ENCODE measurements around the gene MAGEA9. TPM values are rescaled to one million over a fixed set of nuclear protein-coding genes. Genes with fewer than 3 reads are reported as not detected.

MAGEA9 gene, protein sequence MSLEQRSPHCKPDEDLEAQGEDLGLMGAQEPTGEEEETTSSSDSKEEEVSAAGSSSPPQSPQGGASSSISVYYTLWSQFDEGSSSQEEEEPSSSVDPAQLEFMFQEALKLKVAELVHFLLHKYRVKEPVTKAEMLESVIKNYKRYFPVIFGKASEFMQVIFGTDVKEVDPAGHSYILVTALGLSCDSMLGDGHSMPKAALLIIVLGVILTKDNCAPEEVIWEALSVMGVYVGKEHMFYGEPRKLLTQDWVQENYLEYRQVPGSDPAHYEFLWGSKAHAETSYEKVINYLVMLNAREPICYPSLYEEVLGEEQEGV
- total RNA-seq (2022; extraction: Qiagen RNA extraction; ENCODE audit: low read depth), result not detected in 5 replicates

DNA sequence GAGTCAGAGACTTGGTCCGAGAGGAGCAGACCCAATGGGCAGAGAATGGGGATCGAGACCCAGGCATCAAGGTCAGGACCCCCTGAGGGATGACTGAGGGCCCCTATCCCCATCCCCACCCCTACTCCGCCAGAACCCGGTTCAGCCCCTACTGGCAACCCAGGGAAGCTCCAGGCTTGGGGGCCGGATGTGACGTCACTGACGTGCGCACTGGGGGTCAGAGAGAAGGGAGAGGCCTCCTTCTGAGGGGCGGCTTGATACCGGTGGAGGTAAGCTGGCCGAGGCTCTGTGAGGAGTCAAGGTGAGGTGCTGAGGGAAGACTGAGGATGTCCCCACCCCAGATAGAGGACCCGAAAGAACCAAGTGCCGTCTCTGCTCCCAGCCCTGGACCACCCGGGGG is at the start of gene MAGEA9:
Gene MAGEA9 (plus strand): TSS at position 204 of the 400 bp plus-strand sequence. CDS start 4,281 bp downstream, outside the sequence.

DNA sequence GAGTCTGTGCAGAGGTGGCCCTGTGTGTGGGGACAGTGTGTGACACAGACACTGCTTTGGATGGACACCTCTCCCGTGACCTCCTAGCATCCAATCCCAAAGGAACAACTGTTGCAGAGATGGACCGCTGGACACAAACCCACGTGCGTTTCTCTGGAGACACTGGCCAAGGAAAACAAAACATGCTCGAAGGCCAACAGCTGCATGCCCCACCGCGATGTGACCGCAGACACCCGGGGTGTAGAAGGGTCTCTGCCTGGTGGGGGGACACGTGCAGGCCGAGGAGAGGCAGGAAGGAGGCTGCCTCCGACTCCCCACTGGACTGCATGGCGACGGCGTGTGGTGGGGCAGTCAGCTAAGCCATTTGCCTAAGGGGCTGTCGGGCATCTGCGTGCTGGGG is 8.0 kb upstream of the MAGEA9 start, which contains the start of gene HSFX1:
Gene HSFX1 (plus strand): TSS at position 301 of the 400 bp plus-strand sequence. CDS start 614 bp downstream, outside the sequence.

Other genes with a start within 250 kb of the MAGEA9 start
- gene EOLA1, start 240.9 kb upstream of the MAGEA9 start, total RNA-seq (2022; extraction: Qiagen RNA extraction; ENCODE audit: low read depth), result 19.4 to 21.9 TPM (median 20.2 TPM) in 5 replicates
- gene HSFX3, start 232.0 kb upstream of the MAGEA9 start, total RNA-seq (2022; extraction: Qiagen RNA extraction; ENCODE audit: low read depth), result not detected in 5 replicates
- gene MAGEA9B, start 194.5 kb upstream of the MAGEA9 start, total RNA-seq (2022; extraction: Qiagen RNA extraction; ENCODE audit: low read depth), result not detected in 5 replicates
- 0.17 to 0.29 TPM (median 0.22 TPM) in 3 of 5 replicates, not detected in the others for gene HSFX2, start 186.6 kb upstream of the MAGEA9 start, total RNA-seq (2022; extraction: Qiagen RNA extraction; ENCODE audit: low read depth)
- gene TMEM185A, start 150.1 kb upstream of the MAGEA9 start, total RNA-seq (2022; extraction: Qiagen RNA extraction; ENCODE audit: low read depth), result 26.7 to 32.9 TPM (median 29.0 TPM) in 5 replicates
- gene MAGEA11, start 69.9 kb upstream of the MAGEA9 start, total RNA-seq (2022; extraction: Qiagen RNA extraction; ENCODE audit: low read depth), result 0.07 TPM in 1 of 5 replicates, not detected in the others
- gene HSFX1, start 7.9 kb upstream of the MAGEA9 start, total RNA-seq (2022; extraction: Qiagen RNA extraction; ENCODE audit: low read depth), result 0.27 to 0.53 TPM (median 0.35 TPM) in 4 of 5 replicates, not detected in the other
- gene MAGEA8, start 99.3 kb downstream of the MAGEA9 start, total RNA-seq (2022; extraction: Qiagen RNA extraction; ENCODE audit: low read depth), result not detected in 5 replicates
- 0.10 TPM in 1 of 5 replicates, not detected in the others for gene HSFX4, start 147.6 kb downstream of the MAGEA9 start, total RNA-seq (2022; extraction: Qiagen RNA extraction; ENCODE audit: low read depth)
- gene EOLA2, start 156.6 kb downstream of the MAGEA9 start, total RNA-seq (2022; extraction: Qiagen RNA extraction; ENCODE audit: low read depth), result 53.2 to 62.2 TPM (median 58.4 TPM) in 5 replicates

All from A549 treated with GW870086 at 1 μM for 4 hours (cell line).